ENCODE results near the gene PKP1.
A peak's percentile ranks its signal among the peaks of the same experiment; 100 is the strongest.

PKP1 gene

GRCh38 chr1:201362906-201363305 is 79.6 kb downstream of the PKP1 start:
- no peak overlapping the region for H2BK5ac ChIP-seq (ENCODE audit: low read length)
- H3K27ac ChIP-seq (replicated peaks; ENCODE audit: low read length): no peak overlapping the region
- H2AFZ ChIP-seq (ENCODE audit: low read length): no peak overlapping the region
- H4K91ac ChIP-seq (ENCODE audit: low read depth, low read length, poor library complexity): no peak overlapping the region
- H2AK5ac ChIP-seq (ENCODE audit: low read depth, low read length): peak overlapping the region; percentile 49
- H3K18ac ChIP-seq (ENCODE audit: low read length): no peak overlapping the region
- H3K4me3 ChIP-seq (ENCODE audit: low read length in 2 of 2): no peak overlapping the region
- H3K9me3 ChIP-seq (replicated peaks in 1 of 2; ENCODE audit: control insufficient read depth in 2 of 2, insufficient read depth in 1 of 2, low read depth in 1 of 2, low read length in 2 of 2): no peaks in the 10 kb centered on the region
- peaks cover 0 to 20% (median 0%) of the 10 kb centered on the region in 3 experiments for H3K27me3 ChIP-seq (ENCODE audit: control insufficient read depth in 3 of 3, insufficient read depth in 3 of 3, low read depth in 1 of 3, low read length in 3 of 3)
- no peak overlapping the region for H3K23ac ChIP-seq (ENCODE audit: low read depth, low read length, poor library complexity)
- no CpG with 5 or more reads among the region's 3 CpGs for WGBS, 2 donors (ENCODE audit: extremely low coverage in 2 of 2, insufficient read length in 2 of 2, insufficient replicate concordance in 1 of 2)
- H3K4ac ChIP-seq (ENCODE audit: low read length): no peak overlapping the region
- DNase-seq (ENCODE audit: low spot score): no peak
- H3K4me2 ChIP-seq (ENCODE audit: insufficient read depth, low read length, poor library complexity, severe bottlenecking): no peak overlapping the region
- H3K79me1 ChIP-seq (ENCODE audit: low read depth, low read length): peaks cover 4% of the 10 kb centered on the region
- H2BK15ac ChIP-seq (ENCODE audit: low read length): no peak overlapping the region
- H4K8ac ChIP-seq (ENCODE audit: low read depth, low read length): no peak overlapping the region
- no peak overlapping the region for H2BK12ac ChIP-seq (ENCODE audit: low read length)
- no peaks in the 10 kb centered on the region for H3K36me3 ChIP-seq (replicated peaks in 1 of 2; ENCODE audit: control insufficient read depth in 2 of 2, insufficient read depth in 2 of 2, low read length in 2 of 2)
- no peak overlapping the region for H3K9ac ChIP-seq (ENCODE audit: low read depth, low read length, poor library complexity)
- no peak overlapping the region for H3K14ac ChIP-seq (ENCODE audit: low read length)
- H2BK120ac ChIP-seq (ENCODE audit: low read depth, low read length): no peak overlapping the region
- peaks cover 0 to 15% of the 10 kb centered on the region in 2 donors for H3K4me1 ChIP-seq (ENCODE audit: control insufficient read depth in 2 of 2, insufficient read depth in 1 of 2, low read depth in 1 of 2, low read length in 2 of 2)

DNA sequence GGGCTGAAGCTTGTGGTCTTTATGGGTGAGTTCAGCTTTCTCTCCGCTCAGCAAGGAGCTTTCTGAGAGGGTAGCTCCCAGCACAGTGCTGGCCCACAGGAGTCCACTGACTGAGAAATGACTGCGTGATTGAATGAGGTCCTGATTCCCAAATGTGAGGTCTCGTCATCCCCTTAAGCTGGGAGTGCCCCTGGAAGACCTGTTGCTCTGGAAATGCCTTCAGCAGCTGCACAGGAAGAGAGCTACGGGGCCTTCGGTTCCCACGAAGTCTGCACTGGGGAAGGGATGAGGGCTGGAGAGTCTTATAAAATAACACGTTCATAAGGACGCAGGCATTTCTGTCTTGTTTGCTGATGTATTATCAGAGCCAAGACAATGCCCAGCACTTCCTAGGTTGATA is 80.2 kb downstream of the PKP1 start:
- peaks cover 4% of the 10 kb centered on the region for H3K79me1 ChIP-seq (ENCODE audit: low read depth, low read length)
- no peak overlapping the region for H2BK15ac ChIP-seq (ENCODE audit: low read length)
- H3K27ac ChIP-seq (replicated peaks; ENCODE audit: low read length): no peak overlapping the region
- no peak overlapping the region for H2BK5ac ChIP-seq (ENCODE audit: low read length)
- H3K4me2 ChIP-seq (ENCODE audit: insufficient read depth, low read length, poor library complexity, severe bottlenecking): no peak overlapping the region
- no peak overlapping the region for H4K91ac ChIP-seq (ENCODE audit: low read depth, low read length, poor library complexity)
- H2BK12ac ChIP-seq (ENCODE audit: low read length): no peak overlapping the region
- H3K4me1 ChIP-seq (ENCODE audit: control insufficient read depth in 2 of 2, insufficient read depth in 1 of 2, low read depth in 1 of 2, low read length in 2 of 2): peaks cover 0 to 15% of the 10 kb centered on the region in 2 donors
- no peak overlapping the region for H2AK5ac ChIP-seq (ENCODE audit: low read depth, low read length)
- H3K4me3 ChIP-seq (ENCODE audit: low read length in 2 of 2): no peak overlapping the region
- no peak overlapping the region for H3K23ac ChIP-seq (ENCODE audit: low read depth, low read length, poor library complexity)
- no peak overlapping the region for H3K9ac ChIP-seq (ENCODE audit: low read depth, low read length, poor library complexity)
- no peak for DNase-seq (ENCODE audit: low spot score)
- H3K27me3 ChIP-seq (ENCODE audit: control insufficient read depth in 3 of 3, insufficient read depth in 3 of 3, low read depth in 1 of 3, low read length in 3 of 3): peaks cover 0 to 24% (median 0%) of the 10 kb centered on the region in 3 experiments
- no peak overlapping the region for H3K18ac ChIP-seq (ENCODE audit: low read length)
- no peak overlapping the region for H2BK120ac ChIP-seq (ENCODE audit: low read depth, low read length)
- no peak overlapping the region for H3K4ac ChIP-seq (ENCODE audit: low read length)
- no peak overlapping the region for H4K8ac ChIP-seq (ENCODE audit: low read depth, low read length)
- no peak overlapping the region for H2AFZ ChIP-seq (ENCODE audit: low read length)
- H3K9me3 ChIP-seq (replicated peaks in 1 of 2; ENCODE audit: control insufficient read depth in 2 of 2, insufficient read depth in 1 of 2, low read depth in 1 of 2, low read length in 2 of 2): no peaks in the 10 kb centered on the region
- WGBS, 2 donors (ENCODE audit: extremely low coverage in 2 of 2, insufficient read length in 2 of 2, insufficient replicate concordance in 1 of 2): no CpG with 5 or more reads among the region's 8 CpGs
- no peaks in the 10 kb centered on the region for H3K36me3 ChIP-seq (replicated peaks in 1 of 2; ENCODE audit: control insufficient read depth in 2 of 2, insufficient read depth in 2 of 2, low read length in 2 of 2)
- H3K14ac ChIP-seq (ENCODE audit: low read length): no peak overlapping the region

DNA sequence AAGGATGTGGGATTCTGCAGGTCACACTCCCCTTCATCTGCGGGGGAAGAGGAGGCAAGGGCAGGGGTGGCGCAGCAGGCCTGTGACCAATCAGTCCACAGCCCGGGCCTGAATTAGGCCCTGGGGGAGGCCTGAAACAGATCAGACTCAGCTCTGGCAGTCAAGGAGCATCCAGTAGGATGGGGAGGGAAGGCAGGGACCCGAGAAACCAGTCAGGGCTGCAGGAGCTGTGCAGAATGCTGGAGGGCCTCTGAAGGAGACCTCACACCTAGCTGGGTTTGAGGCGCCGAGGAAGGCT is 81.5 kb downstream of the PKP1 start:
- Histone ChIP-seq H3K79me1 (ENCODE audit: low read depth, low read length) (peaks cover 4% of the 10 kb centered on the region), H3K4ac (ENCODE audit: low read length) (no peak overlapping the region), H4K91ac (ENCODE audit: low read depth, low read length, poor library complexity) (no peak overlapping the region), H3K18ac (ENCODE audit: low read length) (peak overlapping the region; percentile 42), H2AK5ac (ENCODE audit: low read depth, low read length) (peak overlapping the region; percentile 89), H3K27ac (replicated peaks; ENCODE audit: low read length) (no peak overlapping the region), H2BK12ac (ENCODE audit: low read length) (no peak overlapping the region), H2BK15ac (ENCODE audit: low read length) (peak overlapping the region; percentile 14), H3K23ac (ENCODE audit: low read depth, low read length, poor library complexity) (peak overlapping the region; percentile 39), H4K8ac (ENCODE audit: low read depth, low read length) (no peak overlapping the region), H3K27me3 (ENCODE audit: control insufficient read depth in 3 of 3, insufficient read depth in 3 of 3, low read depth in 1 of 3, low read length in 3 of 3) (peaks cover 0 to 27% (median 0%) of the 10 kb centered on the region in 3 experiments), H3K9me3 (replicated peaks in 1 of 2; ENCODE audit: control insufficient read depth in 2 of 2, insufficient read depth in 1 of 2, low read depth in 1 of 2, low read length in 2 of 2) (no peaks in the 10 kb centered on the region), H3K4me3 (ENCODE audit: low read length in 2 of 2) (no peak overlapping the region), H2BK5ac (ENCODE audit: low read length) (no peak overlapping the region), H2BK120ac (ENCODE audit: low read depth, low read length) (peak overlapping the region; percentile 12), H3K14ac (ENCODE audit: low read length) (peak overlapping the region; percentile 85), H3K36me3 (replicated peaks in 1 of 2; ENCODE audit: control insufficient read depth in 2 of 2, insufficient read depth in 2 of 2, low read length in 2 of 2) (no peaks in the 10 kb centered on the region), H3K9ac (ENCODE audit: low read depth, low read length, poor library complexity) (peak overlapping the region; percentile 26), H3K4me1 (ENCODE audit: control insufficient read depth in 2 of 2, insufficient read depth in 1 of 2, low read depth in 1 of 2, low read length in 2 of 2) (peaks cover 0 to 6% of the 10 kb centered on the region in 2 donors), H3K4me2 (ENCODE audit: insufficient read depth, low read length, poor library complexity, severe bottlenecking) (no peak overlapping the region), H2AFZ (ENCODE audit: low read length) (no peak overlapping the region)
- WGBS, 2 donors (ENCODE audit: extremely low coverage in 2 of 2, insufficient read length in 2 of 2, insufficient replicate concordance in 1 of 2): no CpG with 5 or more reads among the region's 6 CpGs
- DNase-seq (ENCODE audit: low spot score): no peak

DNA sequence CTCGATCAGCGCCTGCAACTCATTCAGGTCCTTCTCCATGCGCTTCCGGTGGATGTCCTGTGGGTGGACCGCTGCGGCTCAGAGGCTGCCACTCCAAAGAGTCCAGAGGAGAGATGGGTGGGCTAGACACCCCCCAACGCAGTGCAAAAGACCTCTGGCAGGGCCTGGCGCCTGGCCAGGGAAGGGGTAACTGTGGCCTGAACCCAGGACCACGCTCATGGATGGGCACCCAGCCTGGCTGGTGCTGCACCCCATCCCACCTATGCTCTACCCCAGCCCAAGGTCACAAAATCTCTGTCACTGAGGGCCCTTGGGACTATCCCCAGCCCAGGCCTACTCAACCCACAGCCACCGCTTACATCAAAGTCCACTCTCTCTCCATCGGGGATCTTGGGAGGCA is 81.9 kb downstream of the PKP1 start:
- Histone ChIP-seq H3K27me3 (ENCODE audit: control insufficient read depth in 3 of 3, insufficient read depth in 3 of 3, low read depth in 1 of 3, low read length in 3 of 3) (peaks cover 0 to 31% (median 0%) of the 10 kb centered on the region in 3 experiments), H3K9ac (ENCODE audit: low read depth, low read length, poor library complexity) (no peak overlapping the region), H3K4me2 (ENCODE audit: insufficient read depth, low read length, poor library complexity, severe bottlenecking) (no peak overlapping the region), H2AFZ (ENCODE audit: low read length) (no peak overlapping the region), H3K36me3 (replicated peaks in 1 of 2; ENCODE audit: control insufficient read depth in 2 of 2, insufficient read depth in 2 of 2, low read length in 2 of 2) (no peaks in the 10 kb centered on the region), H3K4me3 (ENCODE audit: low read length in 2 of 2) (no peak overlapping the region), H3K27ac (replicated peaks; ENCODE audit: low read length) (no peak overlapping the region), H2AK5ac (ENCODE audit: low read depth, low read length) (peak overlapping the region; percentile 89), H3K18ac (ENCODE audit: low read length) (peak overlapping the region; percentile 61), H3K79me1 (ENCODE audit: low read depth, low read length) (peaks cover 4% of the 10 kb centered on the region), H2BK120ac (ENCODE audit: low read depth, low read length) (peak overlapping the region; percentile 12), H2BK12ac (ENCODE audit: low read length) (no peak overlapping the region), H3K9me3 (replicated peaks in 1 of 2; ENCODE audit: control insufficient read depth in 2 of 2, insufficient read depth in 1 of 2, low read depth in 1 of 2, low read length in 2 of 2) (no peaks in the 10 kb centered on the region), H3K4me1 (ENCODE audit: control insufficient read depth in 2 of 2, insufficient read depth in 1 of 2, low read depth in 1 of 2, low read length in 2 of 2) (peaks cover 0 to 6% of the 10 kb centered on the region in 2 donors), H2BK5ac (ENCODE audit: low read length) (no peak overlapping the region), H3K23ac (ENCODE audit: low read depth, low read length, poor library complexity) (peak overlapping the region; percentile 39), H2BK15ac (ENCODE audit: low read length) (no peak overlapping the region), H3K4ac (ENCODE audit: low read length) (no peak overlapping the region), H3K14ac (ENCODE audit: low read length) (no peak overlapping the region), H4K91ac (ENCODE audit: low read depth, low read length, poor library complexity) (peak overlapping the region; percentile 46), H4K8ac (ENCODE audit: low read depth, low read length) (no peak overlapping the region)
- WGBS, 2 donors (ENCODE audit: extremely low coverage in 2 of 2, insufficient read length in 2 of 2, insufficient replicate concordance in 1 of 2): no CpG with 5 or more reads among the region's 11 CpGs
- DNase-seq (ENCODE audit: low spot score): no peak
